Esophagus muscularis mucosa (tissue), 4 donors: ENCODE measurements around the gene GALNT14.

Source experiments
- CTCF ChIP-seq, 3 experiments: fragments of 200-600 bp in 2 of 3; fragments of 450-650 bp in 1 of 3; sonication (generic) in 2 of 3; IDR thresholded peaks; one replicate each; pipeline ENCODE4 v1.5.1; 2017 to 2019; ENCODE audit warnings: antibody characterized with exemption in 3 of 3, mild to moderate bottlenecking in 2 of 3, moderate library complexity in 1 of 3
- EP300 ChIP-seq: sonication (generic); formaldehyde crosslinking; IDR thresholded peaks from one replicate; pipeline ENCODE4 v1.6.1; 2017; ENCODE audit warnings: antibody characterized with exemption
- POLR2A ChIP-seq: fragments of 450-650 bp; IDR thresholded peaks from one replicate; pipeline ENCODE4 v1.6.1; 2017; ENCODE audit warnings: antibody characterized with exemption, moderate library complexity, mild to moderate bottlenecking, low read depth

- no peak for TF ChIP-seq POLR2A
- TF ChIP-seq CTCF (IDR thresholded peaks at IDR 0.05), result no peak
- no peak for TF ChIP-seq EP300
These were observed 163.1 kb downstream of the GALNT14 start for GRCh38 chr2:30975156-30975555.
